Fibroblast of pulmonary artery (primary cell): ENCODE results near the gene UBE2G1.
"Not testable (repeated sequence)": the region's sequence is repeated elsewhere in the genome, so short reads cannot be mapped to it uniquely, and the experiment has no call there.

Experiments
- DNase-seq: peaks from one replicate; pipeline ENCODE4 v3.0.0-alpha.2; 2010; ENCODE audit warnings: low read depth
- H3K4me3 ChIP-seq: replicated peaks from 2 replicates; pipeline ENCODE4 v1.5.1; 2011; ENCODE audit warnings: low read depth, mild to moderate bottlenecking, control low read depth, low read length, moderate library complexity
- TF ChIP-seq, protein P1 (sequence below): IDR thresholded peaks from 2 replicates; pipeline ENCODE4 v1.5.1; 2011; ENCODE audit warnings: mild to moderate bottlenecking, control low read depth, low read length, inconsistent platforms; ENCODE audit errors: missing control alignments

Gene UBE2G1

DNA sequence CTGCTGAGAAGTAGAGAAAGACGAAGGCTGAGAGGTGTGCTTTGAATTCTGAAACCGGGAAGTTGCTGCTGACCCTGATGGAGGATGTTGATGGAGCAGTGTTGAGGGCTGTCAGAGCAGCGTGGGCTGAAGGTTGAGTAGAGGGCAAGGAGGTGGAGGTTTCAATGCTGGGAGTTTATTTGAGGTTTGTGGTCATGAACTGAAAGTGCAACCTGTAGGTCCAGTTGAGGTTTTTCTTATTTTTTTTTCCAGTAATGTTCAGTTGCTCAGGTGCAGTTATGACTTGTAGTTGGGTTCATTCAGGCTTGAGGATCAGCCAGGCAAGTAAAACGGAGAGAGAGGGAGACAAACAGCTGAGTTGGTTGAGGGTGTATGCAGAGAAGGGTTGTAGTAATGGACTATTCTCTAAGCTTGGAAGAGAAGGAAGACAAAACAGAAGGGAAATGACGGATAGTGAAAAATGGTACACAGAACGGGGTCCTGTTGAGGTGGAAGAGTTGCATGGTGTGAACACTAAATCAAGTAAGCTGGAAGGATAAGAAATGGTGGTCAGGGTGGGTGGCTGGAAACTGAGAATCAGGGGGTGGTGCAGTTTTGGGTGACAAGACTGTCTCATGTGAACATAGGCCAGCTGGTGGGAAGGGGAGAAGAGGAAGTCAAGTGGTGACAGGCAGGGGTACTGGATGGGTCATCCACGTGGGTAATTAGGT is 8.7 kb upstream of the UBE2G1 start:
- no peak for DNase-seq
- no peak overlapping the region for H3K4me3 ChIP-seq
- TF ChIP-seq, protein P1, sequence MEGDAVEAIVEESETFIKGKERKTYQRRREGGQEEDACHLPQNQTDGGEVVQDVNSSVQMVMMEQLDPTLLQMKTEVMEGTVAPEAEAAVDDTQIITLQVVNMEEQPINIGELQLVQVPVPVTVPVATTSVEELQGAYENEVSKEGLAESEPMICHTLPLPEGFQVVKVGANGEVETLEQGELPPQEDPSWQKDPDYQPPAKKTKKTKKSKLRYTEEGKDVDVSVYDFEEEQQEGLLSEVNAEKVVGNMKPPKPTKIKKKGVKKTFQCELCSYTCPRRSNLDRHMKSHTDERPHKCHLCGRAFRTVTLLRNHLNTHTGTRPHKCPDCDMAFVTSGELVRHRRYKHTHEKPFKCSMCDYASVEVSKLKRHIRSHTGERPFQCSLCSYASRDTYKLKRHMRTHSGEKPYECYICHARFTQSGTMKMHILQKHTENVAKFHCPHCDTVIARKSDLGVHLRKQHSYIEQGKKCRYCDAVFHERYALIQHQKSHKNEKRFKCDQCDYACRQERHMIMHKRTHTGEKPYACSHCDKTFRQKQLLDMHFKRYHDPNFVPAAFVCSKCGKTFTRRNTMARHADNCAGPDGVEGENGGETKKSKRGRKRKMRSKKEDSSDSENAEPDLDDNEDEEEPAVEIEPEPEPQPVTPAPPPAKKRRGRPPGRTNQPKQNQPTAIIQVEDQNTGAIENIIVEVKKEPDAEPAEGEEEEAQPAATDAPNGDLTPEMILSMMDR, result no peak

- DNase-seq, result no peak
- TF ChIP-seq, protein P1, result no peak
- H3K4me3 ChIP-seq, result no peak overlapping the region
Measured at GRCh38 chr17:4369557-4370230, 3.2 kb upstream of the UBE2G1 start.

GRCh38 chr17:4368341-4368740 is 1.9 kb upstream of the UBE2G1 start:
- TF ChIP-seq, protein P1, result no peak
- DNase-seq, result no peak
- H3K4me3 ChIP-seq, result no peak overlapping the region

DNA sequence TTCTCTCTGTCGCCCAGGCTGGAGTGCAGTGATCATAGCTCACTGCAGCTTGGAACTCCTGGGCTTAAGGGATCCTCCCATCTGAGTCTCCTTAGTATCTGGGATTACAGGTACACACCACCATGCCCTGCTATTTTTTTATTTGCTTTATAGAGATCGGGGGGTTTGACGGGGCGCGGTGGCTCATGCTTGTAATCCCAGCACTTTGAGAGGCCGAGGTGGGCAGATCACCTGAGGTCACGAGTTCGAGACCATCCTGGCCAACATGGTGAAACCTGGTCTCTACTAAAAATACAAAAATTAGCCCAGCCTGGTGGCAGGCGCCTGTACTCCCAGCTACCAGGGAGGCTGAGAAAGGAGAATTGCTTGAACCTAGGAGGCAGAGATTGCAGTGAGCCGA is 702 bp upstream of the UBE2G1 start:
- not testable (repeated sequence) for DNase-seq, H3K4me3 ChIP-seq

- TF ChIP-seq, protein P1, result no peak
- H3K4me3 ChIP-seq, result peak overlapping the region; percentile 71
- DNase-seq, result no peak
Measured at GRCh38 chr17:4365628-4366326, 698 bp downstream of the UBE2G1 start.

DNA sequence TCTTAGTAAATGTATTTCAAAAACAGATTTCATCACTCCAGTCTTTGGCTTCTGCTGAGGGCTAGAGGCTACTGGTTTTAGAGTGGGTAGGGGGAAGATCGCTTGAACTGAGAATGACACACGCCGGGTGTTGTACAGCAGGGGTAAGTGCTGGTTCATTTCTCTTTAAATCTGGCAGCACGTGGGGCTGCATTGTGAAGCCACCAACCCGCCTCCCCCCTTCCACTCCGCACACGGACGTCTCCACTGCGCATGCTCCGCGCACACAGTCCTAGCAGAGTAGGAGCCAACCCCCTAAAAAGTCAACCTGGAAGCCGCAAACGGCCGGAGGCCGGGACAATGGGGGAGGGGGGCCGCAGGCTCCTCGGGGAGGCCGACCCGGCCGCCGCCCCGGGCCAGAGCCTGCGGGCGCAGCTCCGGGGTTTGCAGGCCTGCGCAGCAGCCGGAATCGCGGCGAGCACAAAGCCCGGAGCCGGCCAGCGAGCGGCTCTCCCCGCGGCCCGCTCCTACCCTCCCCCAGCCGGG is 1.3 kb downstream of the UBE2G1 start:
- peak; percentile 94 for DNase-seq
- H3K4me3 ChIP-seq, result peak overlapping the region; percentile 71
- TF ChIP-seq, protein P1, result no peak

GRCh38 chr17:4364622-4365041 is 1.8 kb downstream of the UBE2G1 start:
- peak overlapping the region; percentile 71 for H3K4me3 ChIP-seq
- TF ChIP-seq, protein P1, result no peak
- DNase-seq, result no peak
